ENCODE results near the gene ALAS1. TPM values are rescaled to one million over a fixed set of nuclear protein-coding genes. Genes with fewer than 3 reads are reported as not detected.

ALAS1 gene
- total RNA-seq, 3 donors from 2014 or later: 25.9 to 34.7 (median 33.3) TPM

DNA sequence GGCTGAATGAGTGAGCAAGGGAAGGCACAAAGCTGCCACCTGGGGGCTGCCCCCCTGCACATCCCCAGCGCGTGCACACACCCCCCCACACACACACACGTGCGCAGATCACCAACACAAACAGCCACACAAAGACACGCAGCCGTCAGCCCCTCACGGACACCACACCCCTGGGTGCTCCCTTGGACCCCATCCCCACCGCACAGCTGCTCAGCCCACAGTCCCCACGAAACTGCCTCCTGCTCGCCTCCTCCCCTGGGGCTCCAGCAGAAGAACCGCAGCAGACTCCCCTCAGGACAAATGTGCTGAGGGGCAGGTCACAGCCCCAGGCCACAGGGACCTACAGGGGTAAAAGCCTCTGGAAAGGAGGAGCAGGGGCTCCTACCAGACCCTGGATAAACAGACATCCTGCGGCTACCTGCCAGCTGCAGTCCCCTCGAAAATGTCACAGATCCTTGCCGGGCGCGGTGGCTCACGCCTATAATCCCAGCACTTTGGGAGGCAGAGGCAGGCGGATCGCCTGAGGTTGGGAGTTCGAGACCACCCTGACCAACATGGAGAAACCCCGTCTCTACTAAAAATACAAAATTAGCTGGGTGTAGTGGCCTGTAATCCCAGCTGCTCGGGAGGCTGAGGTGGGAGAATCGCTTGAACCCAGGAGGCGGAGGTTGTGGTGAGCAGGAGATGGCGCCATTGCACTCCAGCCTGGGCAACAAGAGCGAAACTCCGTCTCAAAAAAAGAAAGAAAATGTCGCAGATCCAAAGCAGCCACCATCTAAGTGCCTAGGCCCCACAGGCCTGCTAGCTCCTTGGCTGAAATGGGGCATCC is 34.5 kb downstream of the ALAS1 start:
- H3K27ac ChIP-seq: peak overlapping the region in 1 of 2 donors; percentile 1
- no peak for TF ChIP-seq CTCF (IDR thresholded peaks at IDR 0.05)
- no peak for TF ChIP-seq POLR2AphosphoS5 (IDR thresholded peaks at IDR 0.05)
- TF ChIP-seq POLR2A (IDR thresholded peaks at IDR 0.05): no peak
- DNase-seq (ENCODE audit: low spot score in 2 of 2): no peak
- intact Hi-C loops (cut with DNase I; ENCODE audit: low total_unique reads): loop anchor here (10.0 kb wide), 1 partner anchor 92 kb away; no protein-coding TSS in a partner anchor
- peaks cover 9 to 13% of the 10 kb centered on the region in 2 donors for H3K4me1 ChIP-seq
- peaks cover 6% of the 10 kb centered on the region for H3K36me3 ChIP-seq
- H3K27me3 ChIP-seq: no peaks in the 10 kb centered on the region
- no peak overlapping the region for H3K4me3 ChIP-seq
- H3K9me3 ChIP-seq: no peaks in the 10 kb centered on the region

DNA sequence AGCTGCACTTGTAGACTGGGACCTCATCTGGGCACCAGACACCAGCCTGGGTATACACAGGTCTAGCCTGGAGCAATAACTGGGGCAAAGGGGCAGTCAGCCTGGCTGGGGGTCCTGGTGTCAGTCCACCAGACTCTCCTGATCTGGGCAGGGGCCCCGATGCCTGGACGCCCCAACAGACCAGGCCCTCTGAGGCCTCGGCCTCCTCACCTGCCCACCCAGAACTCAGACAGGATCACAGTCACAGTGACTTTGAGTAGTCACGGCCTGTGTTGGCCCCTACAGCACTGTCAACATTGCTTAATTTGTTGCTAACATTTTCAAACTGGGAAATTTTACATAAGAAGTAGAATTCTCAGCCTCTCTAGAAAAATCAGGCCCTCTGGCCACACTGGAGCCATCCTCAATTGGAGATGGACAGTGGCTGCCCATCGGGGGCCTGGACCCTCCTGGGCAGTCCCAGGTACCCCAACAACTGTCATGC is 35.2 kb downstream of the ALAS1 start:
- H3K9me3 ChIP-seq: no peaks in the 10 kb centered on the region
- H3K27me3 ChIP-seq: no peaks in the 10 kb centered on the region
- H3K4me1 ChIP-seq: peaks cover 13 to 14% of the 10 kb centered on the region in 2 donors
- H3K27ac ChIP-seq: no peak overlapping the region
- intact Hi-C loops (cut with DNase I; ENCODE audit: low total_unique reads): loop anchor here (10.0 kb wide), 1 partner anchor 92 kb away; no protein-coding TSS in a partner anchor
- H3K36me3 ChIP-seq: peaks cover 6% of the 10 kb centered on the region
- no peak for TF ChIP-seq POLR2A (IDR thresholded peaks at IDR 0.05)
- H3K4me3 ChIP-seq: no peak overlapping the region
- DNase-seq (ENCODE audit: low spot score in 2 of 2): no peak

DNA sequence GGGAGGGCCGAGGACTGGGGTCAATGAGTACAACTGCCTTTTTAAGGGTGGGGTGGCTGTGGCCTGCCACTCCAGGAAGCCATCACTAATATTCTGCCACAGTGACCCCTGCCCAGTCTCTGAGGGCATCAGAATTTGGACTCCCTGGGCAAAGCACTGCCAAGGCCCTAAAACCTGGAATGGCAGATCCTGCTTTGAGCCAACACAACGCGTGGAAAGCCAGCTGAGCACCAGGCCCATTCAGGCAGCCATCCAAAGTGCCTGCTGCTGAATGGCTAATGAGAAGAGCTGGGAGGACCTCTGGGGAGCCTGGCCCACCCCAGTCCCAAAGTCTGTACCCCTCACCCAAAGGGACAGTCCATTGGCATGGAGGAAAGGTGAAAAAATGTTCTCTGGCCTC is 36.0 kb downstream of the ALAS1 start:
- peaks cover 5% of the 10 kb centered on the region for H3K36me3 ChIP-seq
- H3K4me1 ChIP-seq: peaks cover 13 to 15% of the 10 kb centered on the region in 2 donors
- no peaks in the 10 kb centered on the region for H3K9me3 ChIP-seq
- DNase-seq (ENCODE audit: low spot score in 2 of 2): no peak
- H3K27me3 ChIP-seq: no peaks in the 10 kb centered on the region
- intact Hi-C loops (cut with DNase I; ENCODE audit: low total_unique reads): loop anchor here (10.0 kb wide), 1 partner anchor 91 kb away; no protein-coding TSS in a partner anchor
- H3K27ac ChIP-seq: peak overlapping the region in 1 of 2 donors; percentile 8
- H3K4me3 ChIP-seq: no peak overlapping the region
- TF ChIP-seq POLR2AphosphoS5 (IDR thresholded peaks at IDR 0.05) (no peak), POLR2A (IDR thresholded peaks at IDR 0.05) (no peak), CTCF (IDR thresholded peaks at IDR 0.05) (no peak)

GRCh38 chr3:52234516-52235447 is 36.8 kb downstream of the ALAS1 start:
- intact Hi-C loops (cut with DNase I; ENCODE audit: low total_unique reads): loop anchor here (10.0 kb wide), 1 partner anchor 90 kb away; no protein-coding TSS in a partner anchor
- no peak for TF ChIP-seq POLR2A (IDR thresholded peaks at IDR 0.05)
- no peak for TF ChIP-seq POLR2AphosphoS5 (IDR thresholded peaks at IDR 0.05)
- TF ChIP-seq CTCF (IDR thresholded peaks at IDR 0.05): no peak
- H3K27ac ChIP-seq: peak overlapping the region in 1 of 2 donors; percentile 94

DNA sequence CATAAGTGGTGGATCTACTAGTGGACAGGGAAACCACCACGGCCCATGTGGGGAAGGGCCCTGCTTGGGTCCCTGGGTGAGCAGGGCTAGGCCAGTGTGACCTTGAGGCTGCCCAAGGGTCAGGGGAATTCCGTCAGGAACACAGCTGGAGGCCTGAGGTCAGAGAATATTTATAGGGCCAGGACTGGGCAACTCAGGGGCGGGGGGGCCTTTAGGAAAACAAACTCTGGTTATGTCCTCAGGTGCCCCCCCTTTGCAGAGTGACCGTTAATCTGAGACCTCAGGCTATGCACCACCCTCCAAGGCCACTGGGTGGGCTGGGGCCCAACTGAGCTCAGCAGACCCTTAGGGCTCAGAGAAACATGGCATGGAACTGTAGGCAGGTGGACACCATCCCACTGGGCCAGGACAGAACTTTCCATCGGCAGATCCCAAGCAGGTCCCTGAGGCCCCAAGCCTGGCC is 38.5 kb downstream of the ALAS1 start:
- TF ChIP-seq POLR2A (IDR thresholded peaks at IDR 0.05) (no peak), CTCF (IDR thresholded peaks at IDR 0.05) (no peak), POLR2AphosphoS5 (IDR thresholded peaks at IDR 0.05) (no peak)
- Histone ChIP-seq H3K4me3 (peak overlapping the region in 1 of 3 donors; percentile 96), H3K4me1 (peaks cover 13 to 15% of the 10 kb centered on the region in 2 donors), H3K36me3 (no peaks in the 10 kb centered on the region), H3K27ac (peak overlapping the region; percentile 94 to 95), H3K9me3 (no peaks in the 10 kb centered on the region), H3K27me3 (no peaks in the 10 kb centered on the region)
- no peak for DNase-seq (ENCODE audit: low spot score in 2 of 2)
- intact Hi-C loops (cut with DNase I; ENCODE audit: low total_unique reads): loop anchor here (10.0 kb wide), 1 partner anchor 88 kb away; no protein-coding TSS in a partner anchor

More at GRCh38 chr3:52234516-52235447, 36.8 kb downstream of the ALAS1 start:
- Histone ChIP-seq H3K9me3 (no peaks in the 10 kb centered on the region), H3K27me3 (no peaks in the 10 kb centered on the region), H3K36me3 (no peaks in the 10 kb centered on the region), H3K4me1 (peaks cover 13 to 15% of the 10 kb centered on the region in 2 donors), H3K4me3 (no peak overlapping the region)
- no peak for DNase-seq (ENCODE audit: low spot score in 2 of 2)
